H1 (cell line): ENCODE measurements around the gene LRRC45. TPM values are rescaled to one million over a fixed set of nuclear protein-coding genes. Genes with fewer than 3 reads are reported as not detected.

Experiments
- CTCF ChIA-PET: fragments of 300-600 bp; sonication (Branson Sonifier 250); formaldehyde crosslinking; loops from one replicate; lab custom pipeline; 2021; ENCODE audit not compliant: partially characterized antibody; lab: Charles Lee
- POLR2A ChIA-PET: fragments of 300-600 bp; sonication (Branson Sonifier 250); formaldehyde crosslinking; loops from one replicate; lab custom pipeline; 2021; ENCODE audit warnings: inconsistent platforms; ENCODE audit not compliant: partially characterized antibody; lab: Charles Lee
- DNase-seq, 2 experiments: peaks; one replicate each; pipeline versions ENCODE4 v3.0.0 to v3.0.0-alpha.2; 2010 to 2022; ENCODE audit warnings: low spot score in 2 of 2, low read depth in 1 of 2, mixed read lengths in 1 of 2
- FAIRE-seq: peaks from 2 replicates; lab custom pipeline; 2011; peaks lifted over from hg19 to GRCh38; lab: Jason Lieb, UNC
- H2AFZ ChIP-seq: 2 replicates; pipeline ENCODE4 v1.8.1; 2012; ENCODE audit warnings: low read length, inconsistent platforms
- H2AK5ac ChIP-seq: 2 replicates; pipeline ENCODE4 v1.6.1; 2013; ENCODE audit warnings: low read depth, low read length
- H2BK120ac ChIP-seq: replicated peaks from 2 replicates; pipeline ENCODE3; 2013; ENCODE audit warnings: low read depth, low read length, inconsistent platforms
- H2BK12ac ChIP-seq: 2 replicates; pipeline ENCODE4 v1.6.1; 2013; ENCODE audit warnings: low read depth, low read length
- H2BK15ac ChIP-seq: 2 replicates; pipeline ENCODE4 v1.6.1; 2013; ENCODE audit warnings: low read length
- H2BK20ac ChIP-seq: 2 replicates; pipeline ENCODE4 v1.6.1; 2013; ENCODE audit warnings: low read length
- H2BK5ac ChIP-seq: 2 replicates; pipeline ENCODE4 v1.6.1; 2013; ENCODE audit warnings: low read depth, low read length
- H3K14ac ChIP-seq: 2 replicates; pipeline ENCODE4 v1.6.1; 2013; ENCODE audit warnings: inconsistent platforms; ENCODE audit not compliant: insufficient read length
- H3K18ac ChIP-seq: 2 replicates; pipeline ENCODE4 v1.6.1; 2013; ENCODE audit warnings: low read length; ENCODE audit errors: extremely low read depth
- H3K23ac ChIP-seq: 2 replicates; pipeline ENCODE4 v1.6.1; 2013; ENCODE audit warnings: inconsistent platforms; ENCODE audit not compliant: insufficient read length
- H3K23me2 ChIP-seq: 2 replicates; pipeline ENCODE4 v1.6.1; 2013; ENCODE audit warnings: low read depth, low read length
- H3K27ac ChIP-seq: 2 replicates; pipeline ENCODE4 v1.6.1; 2011; ENCODE audit warnings: low read depth, low read length, inconsistent platforms
- H3K27me3 ChIP-seq, 4 experiments: replicated peaks in 1 of 4; 1 replicate in 1 of 4; 2 replicates in 3 of 4; pipeline versions ENCODE4 v1.6.1 to v1.8.1; 2011 to 2013; ENCODE audit warnings: low read length in 3 of 4, mild to moderate bottlenecking in 3 of 4, inconsistent platforms in 2 of 4, mixed read lengths in 2 of 4, moderate library complexity in 1 of 4; ENCODE audit not compliant: control insufficient read depth in 3 of 4, insufficient read depth in 3 of 4; ENCODE audit errors: extremely low read depth in 1 of 4
- H3K36me3 ChIP-seq, 4 experiments: 2 replicates each; pipeline versions ENCODE4 v1.6.1 to v1.8.1; 2011 to 2013; ENCODE audit warnings: mild to moderate bottlenecking in 4 of 4, low read length in 3 of 4, moderate library complexity in 2 of 4, control low read depth in 1 of 4, inconsistent platforms in 1 of 4; ENCODE audit not compliant: insufficient read depth in 4 of 4, control insufficient read depth in 2 of 4
- H3K4ac ChIP-seq: replicated peaks from 2 replicates; pipeline ENCODE3; 2013; ENCODE audit warnings: low read length, low read depth, mixed read lengths, inconsistent platforms; ENCODE audit not compliant: insufficient read length
- H3K4me1 ChIP-seq, 4 experiments: replicated peaks in 1 of 4; 1 replicate in 1 of 4; 2 replicates in 3 of 4; pipeline versions ENCODE4 v1.6.1 to v1.8.1; 2011 to 2013; ENCODE audit warnings: low read length in 3 of 4, inconsistent platforms in 2 of 4, mixed read lengths in 1 of 4; ENCODE audit not compliant: insufficient read depth in 4 of 4, control insufficient read depth in 3 of 4
- H3K4me2 ChIP-seq, 2 experiments: 2 replicates each; pipeline versions ENCODE4 v1.6.1 to v1.8.1; 2011 to 2013; ENCODE audit warnings: low read depth in 2 of 2, low read length in 2 of 2, control low read depth in 1 of 2, inconsistent platforms in 1 of 2, mild to moderate bottlenecking in 1 of 2; ENCODE audit not compliant: insufficient read depth in 1 of 2
- H3K4me3 ChIP-seq, 4 experiments: fragments of 200-600, 300-600 bp in 1 of 4; sonication (generic), shearing (Covaris generic), sonication (Bioruptor Twin) in 1 of 4; 2 replicates each; pipeline versions ENCODE4 v1.5.1 to v1.8.1; 2011 to 2016; ENCODE audit warnings: low read length in 4 of 4, low read depth in 3 of 4, control low read depth in 2 of 4, inconsistent platforms in 2 of 4, mild to moderate bottlenecking in 2 of 4, mixed read lengths in 1 of 4, moderate library complexity in 1 of 4; ENCODE audit not compliant: insufficient read depth in 2 of 4; ENCODE audit errors: extremely low read depth in 1 of 4
- H3K56ac ChIP-seq: replicated peaks from 2 replicates; pipeline ENCODE3; 2013; ENCODE audit warnings: low read depth, mild to moderate bottlenecking, mixed read lengths, low read length, inconsistent platforms; ENCODE audit not compliant: insufficient read length
- H3K79me1 ChIP-seq: 2 replicates; pipeline ENCODE4 v1.6.1; 2013; ENCODE audit warnings: low read depth, low read length, control low read depth
- H3K79me2 ChIP-seq, 2 experiments: 2 replicates each; pipeline versions ENCODE4 v1.6.1 to v1.8.1; 2012 to 2013; ENCODE audit warnings: low read length in 2 of 2, mild to moderate bottlenecking in 2 of 2, inconsistent platforms in 1 of 2; ENCODE audit not compliant: insufficient read depth in 2 of 2, control insufficient read depth in 1 of 2
- H3K9ac ChIP-seq, 4 experiments: replicated peaks in 1 of 4; 1 replicate in 1 of 4; 2 replicates in 3 of 4; pipeline versions ENCODE4 v1.6.1 to v1.8.1; 2011 to 2013; ENCODE audit warnings: low read depth in 3 of 4, low read length in 3 of 4, control low read depth in 2 of 4, mild to moderate bottlenecking in 2 of 4, moderate library complexity in 2 of 4, inconsistent platforms in 1 of 4; ENCODE audit errors: extremely low read depth in 1 of 4
- H3K9me3 ChIP-seq, 2 experiments: 2 replicates each; pipeline versions ENCODE4 v1.6.1 to v1.8.1; 2012 to 2013; ENCODE audit warnings: mild to moderate bottlenecking in 2 of 2, moderate library complexity in 2 of 2, control low read depth in 1 of 2, inconsistent platforms in 1 of 2, low read depth in 1 of 2, low read length in 1 of 2, mixed read lengths in 1 of 2; ENCODE audit not compliant: insufficient read depth in 2 of 2
- H4K20me1 ChIP-seq, 2 experiments: replicated peaks in 1 of 2; 2 replicates each; pipeline versions ENCODE3 to v1.8.1; 2011 to 2013; ENCODE audit warnings: inconsistent platforms in 2 of 2, low read length in 2 of 2, mild to moderate bottlenecking in 1 of 2; ENCODE audit not compliant: insufficient read depth in 2 of 2, control insufficient read depth in 1 of 2
- H4K5ac ChIP-seq: 2 replicates; pipeline ENCODE4 v1.6.1; 2013; ENCODE audit warnings: low read length, low read depth, mixed read lengths, inconsistent platforms; ENCODE audit not compliant: insufficient read length
- H4K8ac ChIP-seq: 2 replicates; pipeline ENCODE4 v1.8.0; 2013; ENCODE audit warnings: mild to moderate bottlenecking, moderate library complexity, low read length, inconsistent platforms; ENCODE audit not compliant: insufficient read depth; ENCODE audit errors: extremely low read depth
- H4K91ac ChIP-seq: replicated peaks from 2 replicates; pipeline ENCODE3; 2013; ENCODE audit warnings: low read length, mixed read lengths, inconsistent platforms; ENCODE audit not compliant: insufficient read length
- KDM4A ChIP-seq: IDR thresholded peaks from one replicate; pipeline ENCODE4 v1.7.1; 2012; ENCODE audit warnings: low read depth, mild to moderate bottlenecking, moderate library complexity, low read length, inconsistent platforms; ENCODE audit not compliant: severe bottlenecking
- PHF8 ChIP-seq: fragments of 200-600 bp; sonication (generic); conservative IDR thresholded peaks from 2 replicates; pipeline ENCODE4 v1.7.1; 2012; ENCODE audit warnings: low read depth, mild to moderate bottlenecking, inconsistent platforms, low read length, moderate library complexity
- RXRA ChIP-seq: IDR thresholded peaks from 2 replicates; pipeline ENCODE4 v1.6.1; 2011; ENCODE audit warnings: low read depth, mild to moderate bottlenecking, low read length, moderate library complexity; ENCODE audit not compliant: insufficient read depth
- WGBS, 2 experiments: shearing (Covaris generic) in 1 of 2; methylation state at CpG; one replicate each; pipeline versions ENCODE4 v1.1.6 to v1.1.7; 2013 to 2015; ENCODE audit warnings: low lambda C conversion rate in 2 of 2, mixed read lengths in 2 of 2, inconsistent platforms in 1 of 2, low coverage in 1 of 2, missing lambda C conversion rate in 1 of 2; ENCODE audit not compliant: insufficient replicate concordance in 2 of 2, insufficient coverage in 1 of 2, insufficient read length in 1 of 2; ENCODE audit errors: extremely low coverage in 1 of 2, missing lambda C conversion rate in 1 of 2; 5-methylcytosine and 5-hydroxymethylcytosine counted together
- polyA plus RNA-seq, 7 experiments: library from polyadenylated mRNA; depleted of rRNA in 3 of 7; stranded (reverse) in 5 of 7; unstranded in 2 of 7; fragments of >200 nt in 5 of 7; fragments of 200-250 nt in 2 of 7; gene quantifications; 1 replicate in 5 of 7; 2 replicates in 1 of 7; 4 replicates in 1 of 7; pipeline versions ENCODE4 v1.2.1 to v1.2.3, GENCODE V29; 2011 to 2013; ENCODE audit warnings: missing spikeins in 2 of 7, mixed read lengths in 2 of 7
- total RNA-seq: library from RNA; stranded (reverse); fragmentation: NEBNext Ultra II Directional; extraction: Animal tissue kit (Norgen Biotek cat#: 25700); gene quantifications from 2 replicates; pipeline ENCODE4 v1.2.1, GENCODE V29; 2021

Gene LRRC45
- total and polyA plus RNA-seq, 2 of the 8 experiments (the other 6 are each of a cell fraction or from before 2014, with no cell fraction given): 11.5 to 29.0 TPM

DNA sequence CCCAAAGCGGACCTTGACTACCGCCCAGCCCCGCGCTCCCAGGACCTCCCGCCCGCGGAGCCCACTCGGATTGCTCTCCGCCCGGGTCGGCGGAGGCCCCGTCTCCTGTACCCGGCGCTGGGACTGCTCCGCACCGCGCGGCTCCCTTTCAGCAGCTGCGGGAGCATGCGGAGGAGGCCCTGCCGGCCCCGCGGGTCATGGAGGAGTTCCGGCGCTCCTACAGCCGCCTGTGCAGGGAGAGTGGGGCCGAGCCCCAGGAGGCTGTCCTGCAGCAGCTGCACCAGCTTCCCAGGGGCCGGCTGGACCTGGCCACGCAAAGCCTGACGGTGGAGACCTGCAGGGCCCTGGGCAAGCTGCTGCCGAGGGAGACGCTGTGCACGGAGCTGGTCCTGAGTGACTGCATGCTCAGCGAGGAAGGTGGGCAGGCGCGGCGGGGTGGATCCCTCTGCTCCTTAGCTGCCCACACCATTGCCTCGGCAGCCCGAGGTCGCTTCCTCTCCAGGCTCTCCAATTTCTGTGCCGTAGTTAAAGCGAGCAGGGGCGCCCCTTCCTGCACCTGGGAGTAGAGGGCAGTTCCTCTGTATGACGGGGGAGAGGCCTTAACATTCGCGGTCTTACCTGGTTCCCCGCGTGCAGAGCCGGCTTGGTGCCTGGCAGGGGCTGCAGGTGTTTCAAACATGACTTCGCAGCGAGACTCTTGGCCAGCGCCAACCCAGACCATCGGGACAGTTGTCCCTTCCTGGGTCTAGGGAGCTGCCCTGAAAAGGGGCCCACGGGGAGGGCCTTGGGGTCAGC is 539 bp downstream of the LRRC45 start:
- Histone ChIP-seq H2BK5ac (peak overlapping the region; percentile 10; the same call in 1 of the 2 replicates), H2AFZ (no peak overlapping the region), H2BK120ac (no peak overlapping the region), H3K14ac (no peak overlapping the region), H2AK5ac (no peak overlapping the region), H4K91ac (no peak overlapping the region), H3K36me3 (no peaks in the 10 kb centered on the region; a peak in 1 of 8 replicates), H2BK12ac (no peak overlapping the region), H3K18ac (peak overlapping the region; percentile 71)
- 11% methylated on average over 24 of the region's 55 CpGs; no CpG with 5 or more reads in 1 of the 2 experiments for WGBS, 2 experiments
- DNase-seq: no peak
- peak; percentile 55 for TF ChIP-seq PHF8
- TF ChIP-seq KDM4A: peak; percentile 78
- no peak for TF ChIP-seq RXRA
- TF ChIP-seq, all 59 proteins: peak for 2
- no peak overlapping the region for H2BK15ac ChIP-seq
- POLR2A ChIA-PET: interaction anchor here (0.5 to 4.3 kb wide), 11 partner anchors 8 to 357 kb away, joined by 3 to 22 read pairs (median 5); partner anchors contain the start of genes ASPSCR1, CCDC137, DCXR and FASN
- FAIRE-seq: no peak
- no peak overlapping the region for H3K56ac ChIP-seq
- H3K4ac ChIP-seq: peak overlapping the region; percentile 21
- no peak overlapping the region for H4K5ac ChIP-seq
- H3K23me2 ChIP-seq: peaks cover 12% of the 10 kb centered on the region
- CTCF ChIA-PET: interaction anchor here (1.1 to 2.0 kb wide), 4 partner anchors 26 to 96 kb away, joined by 3 to 5 read pairs (median 4); partner anchors contain the start of gene MAFG
- peaks cover 0 to 14% (median 8%) of the 10 kb centered on the region in 4 experiments; a peak in 5 of 7 replicates for H3K4me1 ChIP-seq
- no peak overlapping the region for H2BK20ac ChIP-seq
- H3K23ac ChIP-seq: no peak overlapping the region
- H3K27ac ChIP-seq: no peak overlapping the region
- H3K9me3 ChIP-seq: no peaks in the 10 kb centered on the region
- peaks cover 7 to 14% of the 10 kb centered on the region in 2 experiments for H4K20me1 ChIP-seq
- peak overlapping the region; percentile 85 to 96 for H3K4me2 ChIP-seq
- peak overlapping the region; percentile 64 to 86 (median 68) for H3K4me3 ChIP-seq
- no peaks in the 10 kb centered on the region for H3K27me3 ChIP-seq
- H3K79me2 ChIP-seq: peaks cover 0 to 12% of the 10 kb centered on the region in 2 experiments; a peak in 1 of 4 replicates
- peak overlapping the region; percentile 45 for H4K8ac ChIP-seq
- H3K9ac ChIP-seq: peak overlapping the region; percentile 8 to 60 (median 34); a peak in 4 of 7 replicates
- peaks cover 4% of the 10 kb centered on the region; the same call in 1 of the 2 replicates for H3K79me1 ChIP-seq
